ENCODE measurements around the gene DLGAP1. TPM values are rescaled to one million over a fixed set of nuclear protein-coding genes. Genes with fewer than 3 reads are reported as not detected.

The DLGAP1 gene
- total and polyA plus RNA-seq, 2 donors = 2.1 to 7.5 TPM

GRCh38 chr18:4416976-4417375 is 38.1 kb downstream of the DLGAP1 start:
- H3K4me3 ChIP-seq (ENCODE audit: low read depth, low read length) = no peak overlapping the region
- H3K4me1 ChIP-seq (ENCODE audit: insufficient read depth) = no peaks in the 10 kb centered on the region
- DNase-seq (ENCODE audit: extremely low spot score) = no peak
- H3K27ac ChIP-seq (ENCODE audit: low read depth) = no peak overlapping the region
- 39% methylated on average over 1 of the region's 1 CpG for WGBS
- H3K36me3 ChIP-seq (ENCODE audit: insufficient read depth) = no peaks in the 10 kb centered on the region

- H3K4me1 ChIP-seq (ENCODE audit: insufficient read depth) = no peaks in the 10 kb centered on the region
- no peaks in the 10 kb centered on the region for H3K36me3 ChIP-seq (ENCODE audit: insufficient read depth)
- DNase-seq (ENCODE audit: extremely low spot score) = no peak
- H3K4me3 ChIP-seq (ENCODE audit: low read depth, low read length) = no peak overlapping the region
- no peak overlapping the region for H3K27ac ChIP-seq (ENCODE audit: low read depth)
Measured at GRCh38 chr18:4412286-4412685, 42.8 kb downstream of the DLGAP1 start.

- H3K4me3 ChIP-seq (ENCODE audit: low read depth, low read length) = no peak overlapping the region
- WGBS = 65% methylated on average over 1 of the region's 1 CpG
- no peak overlapping the region for H3K27ac ChIP-seq (ENCODE audit: low read depth)
- H3K4me1 ChIP-seq (ENCODE audit: insufficient read depth) = no peaks in the 10 kb centered on the region
- no peaks in the 10 kb centered on the region for H3K36me3 ChIP-seq (ENCODE audit: insufficient read depth)
- DNase-seq (ENCODE audit: extremely low spot score) = no peak
Measured at GRCh38 chr18:4406856-4407255, 48.3 kb downstream of the DLGAP1 start.

GRCh38 chr18:4405965-4406364 is 49.1 kb downstream of the DLGAP1 start:
- no peak overlapping the region for H3K4me3 ChIP-seq (ENCODE audit: low read depth, low read length)

GRCh38 chr18:4403836-4404235 is 51.3 kb downstream of the DLGAP1 start:
- no peak for DNase-seq (ENCODE audit: extremely low spot score)

More at GRCh38 chr18:4405965-4406364, 49.1 kb downstream of the DLGAP1 start:
- Histone ChIP-seq H3K4me1 (ENCODE audit: insufficient read depth) (no peaks in the 10 kb centered on the region), H3K27ac (ENCODE audit: low read depth) (no peak overlapping the region), H3K36me3 (ENCODE audit: insufficient read depth) (no peaks in the 10 kb centered on the region)
- DNase-seq (ENCODE audit: extremely low spot score) = no peak
- 92% methylated on average over 5 of the region's 5 CpGs for WGBS

GRCh38 chr18:4400911-4401310 is 54.2 kb downstream of the DLGAP1 start:
- no peak for DNase-seq (ENCODE audit: extremely low spot score)
- 51% methylated on average over 1 of the region's 1 CpG for WGBS

More at GRCh38 chr18:4403836-4404235, 51.3 kb downstream of the DLGAP1 start:
- Histone ChIP-seq H3K36me3 (ENCODE audit: insufficient read depth) (no peaks in the 10 kb centered on the region), H3K27ac (ENCODE audit: low read depth) (no peak overlapping the region), H3K4me3 (ENCODE audit: low read depth, low read length) (no peak overlapping the region), H3K4me1 (ENCODE audit: insufficient read depth) (no peaks in the 10 kb centered on the region)
- WGBS = 45% methylated on average over 1 of the region's 1 CpG

GRCh38 chr18:4399929-4400328 is 55.2 kb downstream of the DLGAP1 start:
- H3K4me3 ChIP-seq (ENCODE audit: low read depth, low read length) = no peak overlapping the region
- no peak overlapping the region for H3K27ac ChIP-seq (ENCODE audit: low read depth)
- H3K36me3 ChIP-seq (ENCODE audit: insufficient read depth) = no peaks in the 10 kb centered on the region
- WGBS = 68% methylated on average over 5 of the region's 5 CpGs
- no peak for DNase-seq (ENCODE audit: extremely low spot score)
- no peaks in the 10 kb centered on the region for H3K4me1 ChIP-seq (ENCODE audit: insufficient read depth)

More at GRCh38 chr18:4400911-4401310, 54.2 kb downstream of the DLGAP1 start:
- H3K4me1 ChIP-seq (ENCODE audit: insufficient read depth) = no peaks in the 10 kb centered on the region
- no peak overlapping the region for H3K4me3 ChIP-seq (ENCODE audit: low read depth, low read length)
- no peak overlapping the region for H3K27ac ChIP-seq (ENCODE audit: low read depth)
- no peaks in the 10 kb centered on the region for H3K36me3 ChIP-seq (ENCODE audit: insufficient read depth)

GRCh38 chr18:4394700-4395099 is 60.4 kb downstream of the DLGAP1 start:
- H3K36me3 ChIP-seq (ENCODE audit: insufficient read depth) = no peaks in the 10 kb centered on the region
- no peak for DNase-seq (ENCODE audit: extremely low spot score)
- no peaks in the 10 kb centered on the region for H3K4me1 ChIP-seq (ENCODE audit: insufficient read depth)
- no peak overlapping the region for H3K27ac ChIP-seq (ENCODE audit: low read depth)
- no peak overlapping the region for H3K4me3 ChIP-seq (ENCODE audit: low read depth, low read length)
- WGBS = 87% methylated on average over 4 of the region's 4 CpGs

- no peak for DNase-seq (ENCODE audit: extremely low spot score)
- H3K4me1 ChIP-seq (ENCODE audit: insufficient read depth) = no peaks in the 10 kb centered on the region
- H3K4me3 ChIP-seq (ENCODE audit: low read depth, low read length) = no peak overlapping the region
- H3K27ac ChIP-seq (ENCODE audit: low read depth) = no peak overlapping the region
- H3K36me3 ChIP-seq (ENCODE audit: insufficient read depth) = no peaks in the 10 kb centered on the region
- WGBS = 72% methylated on average over 6 of the region's 6 CpGs
Measured at GRCh38 chr18:4391859-4392258, 63.2 kb downstream of the DLGAP1 start.

GRCh38 chr18:4385876-4386275 is 69.2 kb downstream of the DLGAP1 start:
- WGBS = 50% methylated on average over 3 of the region's 3 CpGs
- H3K4me3 ChIP-seq (ENCODE audit: low read depth, low read length) = no peak overlapping the region

GRCh38 chr18:4384932-4385331 is 70.2 kb downstream of the DLGAP1 start:
- 15% methylated on average over 3 of the region's 3 CpGs for WGBS
- H3K4me3 ChIP-seq (ENCODE audit: low read depth, low read length) = no peak overlapping the region
- no peak for DNase-seq (ENCODE audit: extremely low spot score)

More at GRCh38 chr18:4385876-4386275, 69.2 kb downstream of the DLGAP1 start:
- no peaks in the 10 kb centered on the region for H3K36me3 ChIP-seq (ENCODE audit: insufficient read depth)
- H3K27ac ChIP-seq (ENCODE audit: low read depth) = no peak overlapping the region
- no peak for DNase-seq (ENCODE audit: extremely low spot score)
- no peaks in the 10 kb centered on the region for H3K4me1 ChIP-seq (ENCODE audit: insufficient read depth)

GRCh38 chr18:4374564-4374963 is 80.5 kb downstream of the DLGAP1 start:
- no peak for DNase-seq (ENCODE audit: extremely low spot score)
- WGBS = 74% methylated on average over 1 of the region's 1 CpG
- Histone ChIP-seq H3K4me1 (ENCODE audit: insufficient read depth) (no peaks in the 10 kb centered on the region), H3K4me3 (ENCODE audit: low read depth, low read length) (no peak overlapping the region), H3K36me3 (ENCODE audit: insufficient read depth) (no peaks in the 10 kb centered on the region), H3K27ac (ENCODE audit: low read depth) (no peak overlapping the region)

More at GRCh38 chr18:4384932-4385331, 70.2 kb downstream of the DLGAP1 start:
- H3K27ac ChIP-seq (ENCODE audit: low read depth) = no peak overlapping the region
- H3K36me3 ChIP-seq (ENCODE audit: insufficient read depth) = no peaks in the 10 kb centered on the region
- no peaks in the 10 kb centered on the region for H3K4me1 ChIP-seq (ENCODE audit: insufficient read depth)

GRCh38 chr18:4369705-4370104 is 85.4 kb downstream of the DLGAP1 start:
- Histone ChIP-seq H3K4me1 (ENCODE audit: insufficient read depth) (no peaks in the 10 kb centered on the region), H3K27ac (ENCODE audit: low read depth) (no peak overlapping the region), H3K36me3 (ENCODE audit: insufficient read depth) (no peaks in the 10 kb centered on the region), H3K4me3 (ENCODE audit: low read depth, low read length) (no peak overlapping the region)
- 81% methylated on average over 4 of the region's 4 CpGs for WGBS
- DNase-seq (ENCODE audit: extremely low spot score) = no peak

GRCh38 chr18:4360221-4360715 is 94.8 kb downstream of the DLGAP1 start:
- H3K4me3 ChIP-seq (ENCODE audit: low read depth, low read length) = no peak overlapping the region
- WGBS = 89% methylated on average over 2 of the region's 2 CpGs
- no peak overlapping the region for H3K27ac ChIP-seq (ENCODE audit: low read depth)
- H3K36me3 ChIP-seq (ENCODE audit: insufficient read depth) = no peaks in the 10 kb centered on the region
- H3K4me1 ChIP-seq (ENCODE audit: insufficient read depth) = no peaks in the 10 kb centered on the region
- no peak for DNase-seq (ENCODE audit: extremely low spot score)

GRCh38 chr18:4358618-4359017 is 96.5 kb downstream of the DLGAP1 start:
- H3K27ac ChIP-seq (ENCODE audit: low read depth) = no peak overlapping the region
- no peaks in the 10 kb centered on the region for H3K36me3 ChIP-seq (ENCODE audit: insufficient read depth)
- no peak for DNase-seq (ENCODE audit: extremely low spot score)
- H3K4me3 ChIP-seq (ENCODE audit: low read depth, low read length) = no peak overlapping the region
- H3K4me1 ChIP-seq (ENCODE audit: insufficient read depth) = no peaks in the 10 kb centered on the region
- WGBS = 77% methylated on average over 4 of the region's 4 CpGs
